ENCODE measurements around the gene CRYZ.

CRYZ gene

DNA sequence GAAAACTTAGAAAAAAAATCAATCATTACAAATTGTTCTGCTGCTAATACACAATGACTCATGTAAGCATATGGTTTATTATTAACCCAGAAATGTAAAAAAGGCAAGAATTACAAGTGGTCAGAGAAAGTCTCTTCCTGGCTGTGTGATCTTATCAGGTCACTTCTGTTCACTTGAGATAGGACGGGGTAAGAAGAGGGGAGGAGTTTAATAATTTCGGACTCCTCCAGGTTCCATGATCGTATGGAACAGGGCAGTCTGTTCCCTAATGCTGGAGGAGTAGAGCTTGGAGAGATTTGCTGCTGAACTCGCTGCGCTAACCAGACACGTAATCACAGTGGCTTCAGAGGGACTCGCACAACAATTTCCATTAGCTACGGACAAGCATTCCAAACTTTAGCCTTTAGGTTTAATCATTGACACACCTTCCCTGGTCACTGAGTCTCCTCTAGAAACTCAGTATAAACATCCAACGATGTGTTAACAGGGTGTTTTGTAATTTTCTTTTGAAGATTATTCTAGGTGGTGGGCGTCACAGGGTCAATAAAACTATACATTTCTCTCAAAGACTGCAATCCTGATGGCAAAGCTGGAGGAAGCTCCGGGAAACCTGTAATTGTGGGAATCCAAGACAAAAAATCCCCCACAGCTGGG lies 1.3 kb downstream of the CRYZ start:
- DNase-seq (ENCODE audit: low read depth in 2 of 2, low spot score in 1 of 2): no peak

DNA sequence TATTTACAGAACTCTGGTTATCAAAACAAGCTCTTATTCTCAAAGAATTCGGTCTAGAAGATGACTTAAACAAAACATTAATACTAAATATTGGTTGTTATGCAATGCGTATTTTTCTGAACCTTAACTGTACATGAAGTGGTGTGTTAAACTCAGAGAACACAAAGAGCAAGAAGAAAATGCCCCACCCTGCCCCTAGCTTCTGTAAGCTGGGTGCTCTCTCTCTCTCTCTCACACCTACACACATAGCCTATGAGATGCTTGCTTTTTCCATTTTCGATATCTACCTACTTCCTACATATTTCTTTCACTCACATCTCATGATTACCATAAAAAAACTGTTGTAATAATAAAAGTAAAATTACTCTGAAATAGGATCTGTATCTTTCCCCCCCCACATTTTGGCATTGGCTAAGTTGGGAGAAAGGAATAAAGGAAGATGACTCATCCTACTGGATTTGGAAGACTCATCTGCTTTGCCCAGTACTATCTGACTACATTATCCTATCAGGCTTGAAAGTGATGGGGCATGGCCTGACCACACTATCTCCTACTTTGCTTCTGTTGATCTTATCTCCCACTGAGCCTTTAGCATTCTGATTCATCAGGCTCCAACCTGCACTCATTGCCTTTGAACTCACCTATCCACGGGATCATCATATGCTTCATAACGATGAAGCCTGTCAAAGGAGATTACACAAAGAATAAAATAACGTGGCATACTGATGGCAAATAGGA lies 2.9 kb downstream of the CRYZ start:
- DNase-seq (ENCODE audit: low read depth in 2 of 2, low spot score in 1 of 2): no peak

DNA sequence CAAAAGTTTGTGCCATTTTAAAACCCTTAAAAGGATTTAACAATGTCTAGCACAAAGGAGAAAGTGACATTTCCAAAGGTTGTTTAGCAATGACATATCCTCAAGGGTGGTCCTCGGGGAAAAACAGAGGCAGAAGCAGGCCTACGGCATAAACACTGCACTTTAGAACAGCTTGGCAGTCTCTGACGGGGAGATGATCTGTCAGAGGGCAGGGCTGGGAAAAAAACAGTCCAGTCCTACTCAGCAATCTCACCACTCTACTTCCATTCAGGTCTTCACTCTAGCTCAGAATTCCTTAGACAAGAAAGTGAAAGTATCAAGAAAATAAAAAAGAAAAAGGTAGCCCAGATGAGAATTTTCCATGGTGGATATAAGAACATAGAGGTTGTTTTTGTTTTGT lies 4.1 kb downstream of the CRYZ start:
- DNase-seq (ENCODE audit: low read depth in 2 of 2, low spot score in 1 of 2): no peak

- DNase-seq (ENCODE audit: low read depth in 2 of 2, low spot score in 1 of 2): no peak
Measured at GRCh38 chr1:74726063-74726462, 6.8 kb downstream of the CRYZ start.

GRCh38 chr1:74717626-74718025 lies 15.2 kb downstream of the CRYZ start:
- DNase-seq (ENCODE audit: low read depth in 2 of 2, low spot score in 1 of 2): no peak

- no peak for DNase-seq (ENCODE audit: low read depth in 2 of 2, low spot score in 1 of 2)
Measured at GRCh38 chr1:74716822-74717221, 16.0 kb downstream of the CRYZ start.

- no peak for DNase-seq (ENCODE audit: low read depth in 2 of 2, low spot score in 1 of 2)
Measured at GRCh38 chr1:74715806-74716205, 17.0 kb downstream of the CRYZ start.

- no peak for DNase-seq (ENCODE audit: low read depth in 2 of 2, low spot score in 1 of 2)
Measured at GRCh38 chr1:74715236-74715502, 17.7 kb downstream of the CRYZ start.

DNA sequence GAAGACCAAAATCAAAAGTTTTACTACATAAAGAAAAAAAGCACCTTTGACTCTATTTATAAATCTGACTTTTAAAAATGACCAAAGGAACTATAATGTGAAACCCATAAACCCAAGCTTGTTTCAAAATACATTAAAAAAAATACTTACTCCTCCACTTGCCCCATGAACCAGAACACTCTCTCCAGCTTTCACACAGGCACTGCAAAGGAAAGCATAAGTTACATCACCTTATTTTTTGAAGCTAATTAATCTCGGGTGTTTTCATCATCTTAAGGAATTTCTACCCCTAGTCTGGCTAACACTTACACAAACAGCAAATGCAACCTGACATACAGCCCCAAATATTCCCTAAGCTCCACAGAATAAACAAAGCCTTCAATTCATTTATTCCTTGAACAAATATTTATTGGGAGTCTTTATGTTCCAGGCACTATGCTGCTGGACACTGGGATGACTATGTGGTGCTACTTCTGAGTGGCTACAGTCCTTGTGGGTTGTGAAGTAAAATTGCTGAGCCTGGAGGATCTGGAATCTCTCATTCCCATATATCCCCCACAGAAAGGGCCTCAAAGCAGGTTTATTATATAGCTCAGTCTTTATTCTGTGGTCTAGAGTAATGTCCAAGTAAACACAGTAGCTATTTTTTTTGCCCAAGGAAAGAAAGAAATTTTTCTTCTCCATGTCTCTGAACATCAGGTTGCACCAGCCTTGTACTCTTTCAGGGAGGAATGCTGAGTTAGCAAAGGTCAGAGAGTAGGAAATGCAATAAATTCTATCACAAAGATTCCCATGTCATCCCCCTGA lies 18.2 kb downstream of the CRYZ start:
- no peak for DNase-seq (ENCODE audit: low read depth in 2 of 2, low spot score in 1 of 2)

GRCh38 chr1:74713849-74714248 lies 19.0 kb downstream of the CRYZ start:
- no peak for DNase-seq (ENCODE audit: low read depth in 2 of 2, low spot score in 1 of 2)

- DNase-seq (ENCODE audit: low read depth in 2 of 2, low spot score in 1 of 2): no peak
Measured at GRCh38 chr1:74712881-74713280, 20.0 kb downstream of the CRYZ start.

DNA sequence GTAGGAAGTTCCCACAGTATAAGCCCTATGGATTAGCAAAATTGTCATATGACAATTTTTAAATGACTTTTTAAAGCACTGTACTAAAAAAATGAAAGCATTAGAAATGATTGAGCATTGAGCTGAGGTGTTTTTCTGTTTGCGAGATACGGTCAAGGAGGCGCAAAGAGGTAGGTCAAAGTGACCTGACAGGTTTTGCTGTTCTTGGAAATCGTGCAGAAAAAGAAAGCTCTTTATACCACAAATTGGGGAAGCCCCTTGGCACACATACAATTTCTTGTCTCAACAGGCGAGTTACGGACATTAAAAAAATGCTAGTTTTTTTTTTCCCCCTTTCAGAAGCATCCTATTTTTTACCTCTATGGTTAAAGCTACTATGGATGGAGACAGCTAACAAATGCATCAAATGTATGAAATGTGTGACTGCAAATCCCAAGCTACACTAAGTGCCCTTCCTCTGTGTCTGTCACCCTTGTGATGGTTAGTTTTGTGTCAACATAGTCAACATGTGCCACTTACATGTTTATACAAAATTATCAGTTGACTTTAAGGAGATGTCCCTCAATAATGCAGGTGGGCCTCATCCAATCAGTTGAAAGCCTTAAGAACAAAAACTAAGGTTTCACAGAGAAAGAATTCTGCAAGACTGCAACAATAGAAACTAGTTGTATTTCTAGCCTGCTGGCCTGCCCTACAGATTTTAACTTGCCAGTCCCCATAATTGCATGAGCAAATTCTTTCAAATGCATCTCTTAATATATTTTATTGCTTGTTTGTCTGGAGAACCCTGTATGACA lies 29.3 kb downstream of the CRYZ start:
- no peak for DNase-seq (ENCODE audit: low read depth in 2 of 2, low spot score in 1 of 2)

DNA sequence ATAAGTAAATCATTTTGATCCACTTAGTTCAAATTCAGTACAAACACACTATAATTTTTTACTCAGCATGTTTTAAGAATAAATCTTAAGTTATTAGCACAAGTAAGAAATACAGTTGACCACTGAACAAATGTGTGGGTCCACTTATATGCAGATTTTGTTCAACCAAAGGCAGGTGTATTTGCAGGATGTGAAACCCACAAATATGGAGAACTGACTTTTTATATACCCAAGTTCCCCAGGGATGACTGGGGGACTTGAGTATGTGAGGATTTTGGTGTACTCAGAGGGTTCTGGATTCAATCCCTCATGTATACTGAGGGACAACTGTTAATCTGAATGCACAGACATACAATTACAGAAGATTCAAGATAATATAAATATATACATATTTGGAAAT lies 33.5 kb downstream of the CRYZ start:
- DNase-seq (ENCODE audit: low read depth in 2 of 2, low spot score in 1 of 2): no peak

DNA sequence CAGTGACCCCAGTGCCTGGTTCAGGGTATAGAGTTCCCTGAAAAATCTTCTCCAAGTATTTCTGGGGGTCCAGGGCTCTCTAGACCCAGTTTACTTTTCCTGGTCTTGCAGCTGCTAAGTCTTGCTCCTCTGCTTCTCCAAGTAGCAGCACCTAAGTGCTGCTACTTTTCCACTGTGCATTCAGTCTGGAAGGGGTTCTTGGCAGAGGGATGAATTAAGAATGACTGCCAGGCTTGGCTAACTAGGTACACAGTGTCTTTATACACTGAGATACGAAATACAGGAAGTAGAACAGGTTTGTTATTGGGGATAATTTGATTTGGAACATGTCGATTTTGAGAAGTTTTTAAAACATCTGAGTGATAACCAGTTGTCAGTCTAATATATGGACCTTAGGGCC lies 35.0 kb downstream of the CRYZ start:
- DNase-seq (ENCODE audit: low read depth in 2 of 2, low spot score in 1 of 2): no peak

DNA sequence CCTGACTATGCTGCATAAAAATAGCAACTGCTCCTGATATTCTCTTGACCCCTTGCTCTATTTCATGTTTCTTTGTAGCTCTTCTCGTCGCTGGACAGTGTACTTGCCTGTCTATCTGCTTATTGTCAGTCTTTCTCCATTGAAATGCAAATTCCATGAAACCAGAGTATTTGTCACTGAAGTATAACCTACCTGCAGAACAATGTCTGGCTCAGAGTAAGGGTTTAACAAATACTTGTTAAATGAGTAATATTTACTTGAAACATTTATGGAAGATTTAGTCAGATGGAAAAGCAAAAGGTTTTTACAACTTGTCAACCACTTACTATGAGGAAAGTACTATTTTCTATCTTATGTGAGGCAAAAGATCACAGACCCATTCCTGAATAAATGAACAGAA lies 39.4 kb downstream of the CRYZ start:
- DNase-seq (ENCODE audit: low read depth in 2 of 2, low spot score in 1 of 2): no peak

- no peak for DNase-seq (ENCODE audit: low read depth in 2 of 2, low spot score in 1 of 2)
Measured at GRCh38 chr1:74690909-74691308, 41.9 kb downstream of the CRYZ start.

- no peak for DNase-seq (ENCODE audit: low read depth in 2 of 2, low spot score in 1 of 2)
Measured at GRCh38 chr1:74690364-74690696, 42.5 kb downstream of the CRYZ start.

DNA sequence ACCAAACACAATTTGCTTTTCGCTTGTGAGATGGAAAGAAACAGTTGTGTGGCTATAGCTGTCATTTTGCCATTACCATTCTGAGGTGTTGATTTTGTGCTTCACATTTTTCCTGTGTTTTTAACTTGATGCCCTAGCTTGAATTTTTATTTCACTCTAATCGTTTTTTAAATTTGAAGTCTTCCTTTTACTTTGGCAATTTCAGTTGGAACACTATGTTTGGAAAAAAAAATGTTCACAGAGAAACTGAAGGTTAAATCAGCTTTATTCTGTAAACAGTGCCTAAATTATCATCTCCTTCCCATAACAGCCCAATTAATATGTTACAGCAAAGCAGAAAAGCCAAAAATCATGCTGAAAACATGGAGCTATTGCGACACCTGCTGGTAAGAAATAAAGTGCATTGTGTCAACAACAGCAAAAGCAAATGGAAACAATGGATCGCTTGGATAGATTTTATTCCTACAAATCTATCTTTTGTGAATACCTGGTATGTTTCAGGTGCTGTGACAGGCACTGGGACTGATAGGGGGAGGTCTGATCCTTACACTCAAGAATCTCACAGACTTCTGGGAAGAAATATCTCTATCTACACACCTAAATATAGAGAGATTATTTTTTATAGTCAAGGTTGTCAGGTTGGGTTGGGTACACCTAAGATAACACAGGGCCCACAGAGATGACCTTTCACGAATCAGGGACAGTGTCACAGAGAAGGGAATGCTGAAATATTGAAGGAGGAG lies 43.1 kb downstream of the CRYZ start:
- no peak for DNase-seq (ENCODE audit: low read depth in 2 of 2, low spot score in 1 of 2)

DNA sequence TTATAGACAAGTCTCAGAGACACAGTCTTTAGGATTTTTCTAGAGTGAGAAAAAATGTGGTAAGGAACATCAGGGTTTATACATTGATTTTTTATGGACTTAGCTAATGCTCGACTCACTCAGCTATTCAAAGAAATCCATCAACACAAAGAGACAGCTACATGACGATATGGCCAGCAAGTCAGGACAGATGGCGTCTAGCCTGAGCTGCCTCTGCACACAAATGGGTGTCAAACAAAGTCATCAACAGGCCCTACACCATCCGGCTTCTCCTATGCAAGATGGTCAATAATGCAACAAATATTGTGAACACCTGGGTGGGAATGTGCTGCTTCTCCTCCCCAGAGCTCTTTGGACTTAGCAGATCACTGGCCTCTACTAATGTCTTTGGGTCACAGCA lies 45.9 kb downstream of the CRYZ start:
- DNase-seq (ENCODE audit: low read depth in 2 of 2, low spot score in 1 of 2): no peak

- DNase-seq (ENCODE audit: low read depth in 2 of 2, low spot score in 1 of 2): no peak
Measured at GRCh38 chr1:74684301-74684700, 48.5 kb downstream of the CRYZ start.

DNA sequence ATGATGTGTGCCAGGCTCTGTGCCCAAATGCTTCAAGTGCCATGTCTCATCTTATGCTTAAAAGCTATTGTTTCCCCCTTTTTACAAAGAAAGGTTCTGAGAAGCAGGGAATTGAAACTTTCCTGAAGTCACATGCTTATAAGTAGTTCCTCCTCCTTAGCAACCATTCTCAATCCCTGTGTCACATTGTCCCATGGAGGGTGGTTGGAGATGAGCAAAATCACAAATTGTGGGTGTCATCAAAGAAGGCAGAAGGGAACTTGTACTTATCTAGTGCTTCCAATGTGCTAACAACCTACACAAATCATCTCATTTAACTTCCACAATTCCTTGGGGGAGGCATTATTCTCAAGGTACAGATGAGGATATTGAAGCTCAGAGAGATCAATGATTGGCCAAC lies 49.2 kb downstream of the CRYZ start:
- no peak for DNase-seq (ENCODE audit: low read depth in 2 of 2, low spot score in 1 of 2)
